Measurements from ENCODE around the gene TBC1D17.

TBC1D17 gene

GRCh38 chr19:49837009-49837310 is 40.5 kb upstream of the TBC1D17 start:
- Histone ChIP-seq H3K27ac (no peak overlapping the region), H3K36me3 (peaks cover 95% of the 10 kb centered on the region)
- no peak for TF ChIP-seq Cebpa-rat (IDR thresholded peaks at IDR 0.05)

GRCh38 chr19:49837425-49837824 is 40.1 kb upstream of the TBC1D17 start:
- TF ChIP-seq Cebpa-rat (IDR thresholded peaks at IDR 0.05) = no peak
- Histone ChIP-seq H3K4me3 (no peak overlapping the region), H3K27me3 (no peaks in the 10 kb centered on the region; the same call in 1 of the 2 replicates), H3K27ac (no peak overlapping the region), H3K9ac (no peak overlapping the region), H3K4me2 (no peak overlapping the region), H3K9me3 (no peaks in the 10 kb centered on the region), H4K20me1 (peaks cover 39% of the 10 kb centered on the region), H3K4me1 (peaks cover 11% of the 10 kb centered on the region), H3K36me3 (peaks cover 90% of the 10 kb centered on the region)

More at GRCh38 chr19:49837009-49837310, 40.5 kb upstream of the TBC1D17 start:
- Histone ChIP-seq H3K4me2 (no peak overlapping the region), H3K9me3 (no peaks in the 10 kb centered on the region), H3K4me3 (no peak overlapping the region), H3K9ac (no peak overlapping the region), H4K20me1 (peaks cover 35% of the 10 kb centered on the region), H3K4me1 (peaks cover 13% of the 10 kb centered on the region), H3K27me3 (no peaks in the 10 kb centered on the region; the same call in 1 of the 2 replicates)

GRCh38 chr19:49838885-49839588 is 38.5 kb upstream of the TBC1D17 start:
- no peak overlapping the region for H3K4me2 ChIP-seq
- H3K4me3 ChIP-seq = no peak overlapping the region
- no peak overlapping the region for H3K27ac ChIP-seq
- peaks cover 47% of the 10 kb centered on the region; the same call in 1 of the 2 replicates for H4K20me1 ChIP-seq
- H3K4me1 ChIP-seq = peaks cover 23% of the 10 kb centered on the region
- no peak for TF ChIP-seq Cebpa-rat (IDR thresholded peaks at IDR 0.05)
- H3K9ac ChIP-seq = no peak overlapping the region
- H3K9me3 ChIP-seq = no peaks in the 10 kb centered on the region
- no peaks in the 10 kb centered on the region; the same call in 1 of the 2 replicates for H3K27me3 ChIP-seq
- H3K36me3 ChIP-seq = peaks cover 74% of the 10 kb centered on the region

GRCh38 chr19:49839713-49840112 is 37.8 kb upstream of the TBC1D17 start:
- peaks cover 29% of the 10 kb centered on the region for H3K4me1 ChIP-seq
- no peak overlapping the region for H3K4me2 ChIP-seq
- no peaks in the 10 kb centered on the region for H3K9me3 ChIP-seq
- H3K4me3 ChIP-seq = no peak overlapping the region
- H3K27me3 ChIP-seq = no peaks in the 10 kb centered on the region; the same call in 1 of the 2 replicates
- H3K9ac ChIP-seq = no peak overlapping the region
- H3K27ac ChIP-seq = no peak overlapping the region
- TF ChIP-seq Cebpa-rat (IDR thresholded peaks at IDR 0.05) = no peak
- peaks cover 46% of the 10 kb centered on the region; the same call in 1 of the 2 replicates for H4K20me1 ChIP-seq
- H3K36me3 ChIP-seq = peaks cover 67% of the 10 kb centered on the region

- Histone ChIP-seq H3K27ac (no peak overlapping the region), H3K9ac (no peak overlapping the region), H3K4me1 (peaks cover 29% of the 10 kb centered on the region), H3K4me3 (no peak overlapping the region), H4K20me1 (peaks cover 46% of the 10 kb centered on the region; the same call in 1 of the 2 replicates), H3K9me3 (no peaks in the 10 kb centered on the region), H3K27me3 (no peaks in the 10 kb centered on the region; the same call in 1 of the 2 replicates), H3K36me3 (peaks cover 61% of the 10 kb centered on the region), H3K4me2 (no peak overlapping the region)
- TF ChIP-seq Cebpa-rat (IDR thresholded peaks at IDR 0.05) = no peak
Observed at GRCh38 chr19:49840321-49840720, 37.2 kb upstream of the TBC1D17 start.

- Histone ChIP-seq H3K9ac (no peak overlapping the region), H3K4me1 (peaks cover 29% of the 10 kb centered on the region), H3K27me3 (no peaks in the 10 kb centered on the region; the same call in 1 of the 2 replicates), H3K36me3 (peaks cover 57% of the 10 kb centered on the region), H3K4me2 (no peak overlapping the region), H3K27ac (no peak overlapping the region), H4K20me1 (peaks cover 46% of the 10 kb centered on the region; the same call in 1 of the 2 replicates), H3K4me3 (no peak overlapping the region), H3K9me3 (no peaks in the 10 kb centered on the region)
- TF ChIP-seq Cebpa-rat (IDR thresholded peaks at IDR 0.05) = no peak
Observed at GRCh38 chr19:49840736-49841249, 36.7 kb upstream of the TBC1D17 start.

GRCh38 chr19:49843265-49843664 is 34.2 kb upstream of the TBC1D17 start:
- no peak for TF ChIP-seq Cebpa-rat (IDR thresholded peaks at IDR 0.05)
- Histone ChIP-seq H3K36me3 (peaks cover 32% of the 10 kb centered on the region), H3K4me3 (no peak overlapping the region), H3K9ac (no peak overlapping the region), H3K4me1 (peaks cover 29% of the 10 kb centered on the region), H3K27me3 (no peaks in the 10 kb centered on the region; the same call in 1 of the 2 replicates), H3K4me2 (peak overlapping the region; percentile 63), H3K9me3 (no peaks in the 10 kb centered on the region), H3K27ac (no peak overlapping the region), H4K20me1 (peaks cover 30% of the 10 kb centered on the region; the same call in 1 of the 2 replicates)

- Histone ChIP-seq H3K4me1 (peaks cover 35% of the 10 kb centered on the region), H4K20me1 (peaks cover 24% of the 10 kb centered on the region; the same call in 1 of the 2 replicates), H3K36me3 (peaks cover 25% of the 10 kb centered on the region), H3K4me2 (peak overlapping the region; percentile 63), H3K9ac (no peak overlapping the region), H3K27me3 (no peaks in the 10 kb centered on the region; the same call in 1 of the 2 replicates), H3K4me3 (no peak overlapping the region), H3K9me3 (peaks cover 6% of the 10 kb centered on the region; the same call in 1 of the 2 replicates), H3K27ac (no peak overlapping the region)
- no peak for TF ChIP-seq Cebpa-rat (IDR thresholded peaks at IDR 0.05)
Observed at GRCh38 chr19:49844138-49845095, 33.1 kb upstream of the TBC1D17 start.

- peaks cover 42% of the 10 kb centered on the region for H3K4me1 ChIP-seq
- no peaks in the 10 kb centered on the region for H3K27me3 ChIP-seq
- no peak for TF ChIP-seq Cebpa-rat (IDR thresholded peaks at IDR 0.05)
- H3K27ac ChIP-seq = no peak overlapping the region
- H3K36me3 ChIP-seq = peaks cover 16% of the 10 kb centered on the region
- no peak overlapping the region for H3K4me3 ChIP-seq
- H3K9me3 ChIP-seq = peaks cover 8% of the 10 kb centered on the region; the same call in 1 of the 2 replicates
- no peak overlapping the region for H3K4me2 ChIP-seq
- H4K20me1 ChIP-seq = peaks cover 24% of the 10 kb centered on the region; the same call in 1 of the 2 replicates
- H3K9ac ChIP-seq = no peak overlapping the region
Observed at GRCh38 chr19:49845414-49845813, 32.1 kb upstream of the TBC1D17 start.

Measured in BLaER1 (cell line).